Measurements from ENCODE around the gene RNF148.
"Not testable (repeated sequence)": the region's sequence is repeated elsewhere in the genome, so short reads cannot be mapped to it uniquely, and the experiment has no call there.

The RNF148 gene

DNA sequence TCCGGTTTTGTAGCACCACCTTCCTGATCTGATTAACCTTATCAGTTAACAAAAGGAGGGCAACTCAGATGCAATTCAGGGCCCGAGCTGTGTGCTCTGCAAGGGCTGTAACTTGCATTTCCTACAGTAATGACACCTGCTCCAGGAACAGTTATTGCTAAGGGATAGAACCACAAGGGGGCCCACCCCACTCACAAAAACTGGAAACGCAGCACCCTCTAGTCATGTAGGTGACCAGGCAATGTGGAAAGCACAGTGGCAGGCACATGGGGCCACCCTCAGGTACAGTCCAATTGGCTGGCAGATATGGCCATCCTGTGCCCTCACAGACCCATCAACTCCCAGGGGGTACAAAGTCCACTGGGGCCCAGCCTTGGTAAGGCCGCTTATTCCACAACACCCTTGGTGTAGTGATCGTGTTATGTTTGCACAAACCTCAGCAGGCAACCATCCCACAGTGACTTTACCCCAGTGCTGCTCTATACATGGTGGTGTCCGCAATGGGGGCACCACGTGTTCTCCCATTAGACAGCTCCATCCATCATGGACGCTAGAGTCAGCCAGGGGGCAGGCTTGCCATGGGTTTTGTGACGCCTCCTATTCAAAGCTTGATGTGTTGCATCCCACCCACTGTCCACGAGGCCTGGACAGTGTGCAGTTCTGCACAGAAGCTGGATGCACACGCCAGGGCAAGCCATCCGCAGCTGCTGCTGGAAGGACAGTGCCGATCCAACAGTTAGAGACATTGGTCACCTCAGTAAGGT lies 13.2 kb downstream of the RNF148 start:
- no peak for DNase-seq

DNA sequence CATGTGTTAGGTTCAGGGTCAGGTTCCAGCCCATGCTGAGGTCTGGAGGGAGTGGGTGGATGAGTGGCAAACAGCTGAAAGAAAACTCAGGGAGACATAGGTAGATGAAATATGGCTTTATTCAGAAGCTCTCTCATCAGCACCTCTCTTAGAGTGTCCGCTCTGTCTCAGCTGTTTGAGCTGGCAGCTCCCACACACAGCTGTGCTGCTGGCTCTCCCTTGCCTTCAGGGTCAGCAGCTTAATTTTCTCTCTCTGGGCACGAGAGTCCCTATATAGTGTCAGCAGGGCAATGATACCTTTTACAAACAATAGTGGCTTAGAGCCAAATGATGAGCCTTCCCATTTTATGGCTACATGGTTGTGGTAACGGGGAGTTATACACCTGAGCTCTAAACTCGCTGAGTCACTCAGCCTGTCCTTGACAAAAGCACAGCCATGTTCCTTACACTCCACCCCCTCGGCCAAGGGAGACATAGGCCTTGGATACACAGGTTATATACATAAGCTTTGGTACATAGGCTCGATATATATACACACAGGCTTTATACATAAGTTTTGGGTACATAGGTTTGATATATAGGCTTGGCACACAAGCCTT lies 14.2 kb downstream of the RNF148 start:
- no peak for DNase-seq

DNA sequence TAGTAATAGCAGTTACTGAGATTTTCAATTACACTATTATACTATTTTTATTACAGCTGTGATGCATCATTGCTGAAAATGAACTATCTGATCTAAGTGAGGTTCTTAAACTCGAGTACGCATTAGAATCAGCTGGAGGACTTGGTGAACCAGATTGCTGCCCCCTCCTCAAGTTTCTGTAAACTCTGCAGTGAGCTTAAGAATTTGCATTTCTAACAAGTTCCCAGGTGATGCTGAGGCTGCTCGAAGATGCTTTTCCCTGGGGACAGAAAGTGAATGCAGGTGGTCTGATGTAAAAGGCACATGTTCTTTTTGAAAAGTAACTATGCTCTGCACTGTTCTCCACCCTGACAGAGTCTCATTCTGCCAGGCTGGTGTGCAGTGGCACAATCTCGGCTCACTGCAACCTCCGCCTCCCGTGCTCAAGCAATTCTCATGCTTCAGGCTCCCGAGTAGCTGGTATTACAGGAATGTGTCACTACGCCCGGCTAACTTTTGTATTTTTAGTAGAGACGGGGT lies 16.3 kb downstream of the RNF148 start:
- no peak for DNase-seq

DNA sequence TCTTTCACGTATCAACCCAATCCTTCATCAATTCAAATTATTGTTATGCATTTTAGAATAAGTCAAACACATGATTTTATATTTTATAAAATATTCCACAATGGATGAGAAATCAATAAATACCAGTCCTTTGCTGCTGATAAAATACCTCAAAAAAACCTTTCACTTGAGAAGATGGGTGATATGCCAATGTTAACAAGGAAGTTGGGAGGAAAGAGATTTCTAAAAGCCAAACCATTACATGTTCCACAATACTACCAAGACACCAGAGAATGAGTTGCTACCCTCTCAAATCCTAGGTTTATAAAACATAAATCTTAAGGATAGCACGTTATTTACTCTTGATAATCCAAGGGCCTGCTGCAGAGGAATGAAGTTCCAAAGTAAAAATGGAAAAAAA lies 18.2 kb downstream of the RNF148 start:
- no peak for DNase-seq

DNA sequence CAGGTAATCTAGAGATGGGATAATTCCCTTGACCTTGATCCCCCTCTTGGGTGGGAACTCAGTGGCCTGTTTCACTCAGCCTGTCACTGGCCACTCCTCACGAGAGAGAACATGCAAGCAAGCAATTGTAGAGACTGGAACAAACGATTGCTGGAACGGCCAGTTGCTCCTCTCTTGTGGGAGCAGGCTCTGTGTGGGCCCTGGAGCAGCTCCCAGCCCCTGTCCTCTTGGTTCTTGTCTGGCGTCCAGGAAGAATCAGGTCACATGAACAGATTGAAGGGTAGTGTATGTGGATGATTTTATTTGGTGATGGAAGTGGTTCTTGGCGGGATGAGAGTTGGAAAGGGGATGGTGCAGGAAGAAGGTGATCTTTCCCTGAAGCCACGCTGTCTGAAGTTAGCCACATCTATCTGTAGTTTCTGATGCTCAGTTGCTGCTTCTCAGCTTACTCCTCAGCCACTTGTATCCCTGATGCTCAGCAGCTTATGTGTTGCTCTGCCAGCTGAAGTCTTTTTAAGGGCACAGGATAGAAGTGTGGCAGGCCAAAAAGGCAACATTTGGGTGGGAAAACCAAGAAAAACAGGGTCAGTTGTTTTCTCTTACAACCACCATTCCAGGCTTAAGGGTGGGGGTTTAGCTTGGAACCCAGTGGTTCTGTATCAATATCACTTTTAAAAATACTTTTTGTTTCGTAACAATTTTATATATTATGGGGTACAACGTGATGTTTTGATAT lies 19.7 kb downstream of the RNF148 start:
- DNase-seq: no peak

DNA sequence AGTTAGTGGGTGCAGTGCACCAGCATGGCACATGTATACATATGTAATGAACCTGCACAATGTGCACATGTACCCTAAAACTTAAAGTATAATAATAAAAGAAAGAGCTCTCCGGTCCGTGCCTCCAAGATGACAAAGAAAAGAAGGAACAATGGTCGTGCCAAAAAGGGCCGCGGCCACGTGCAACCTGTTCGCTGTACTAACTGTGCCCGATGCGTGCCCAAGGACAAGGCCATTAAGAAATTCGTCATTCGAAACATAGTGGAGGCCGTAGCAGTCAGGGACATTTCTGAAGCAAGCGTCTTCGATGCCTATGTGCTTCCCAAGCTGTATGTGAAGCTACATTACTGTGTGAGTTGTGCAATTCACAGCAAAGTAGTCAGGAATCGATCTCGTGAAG lies 21.5 kb downstream of the RNF148 start:
- not testable (repeated sequence) for DNase-seq

DNA sequence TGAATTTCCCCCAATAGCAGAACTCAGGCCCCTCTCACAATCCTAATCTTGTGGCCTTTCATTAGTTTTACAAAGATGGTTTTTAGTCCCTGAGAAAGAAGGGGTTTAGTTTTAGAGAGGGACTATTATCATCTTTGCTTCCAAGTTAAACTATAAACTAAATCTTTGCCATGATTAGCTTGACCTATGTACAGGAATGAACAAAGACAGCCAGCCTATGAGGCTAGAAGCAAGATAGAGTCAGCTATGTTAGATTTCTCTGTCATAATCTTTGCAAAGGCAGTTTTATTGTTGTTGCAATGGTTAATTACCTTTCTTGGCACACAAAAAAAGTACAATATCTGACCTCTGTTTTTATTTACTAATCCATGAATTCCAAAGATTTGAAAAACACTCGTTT lies 22.9 kb downstream of the RNF148 start:
- no peak for DNase-seq

DNA sequence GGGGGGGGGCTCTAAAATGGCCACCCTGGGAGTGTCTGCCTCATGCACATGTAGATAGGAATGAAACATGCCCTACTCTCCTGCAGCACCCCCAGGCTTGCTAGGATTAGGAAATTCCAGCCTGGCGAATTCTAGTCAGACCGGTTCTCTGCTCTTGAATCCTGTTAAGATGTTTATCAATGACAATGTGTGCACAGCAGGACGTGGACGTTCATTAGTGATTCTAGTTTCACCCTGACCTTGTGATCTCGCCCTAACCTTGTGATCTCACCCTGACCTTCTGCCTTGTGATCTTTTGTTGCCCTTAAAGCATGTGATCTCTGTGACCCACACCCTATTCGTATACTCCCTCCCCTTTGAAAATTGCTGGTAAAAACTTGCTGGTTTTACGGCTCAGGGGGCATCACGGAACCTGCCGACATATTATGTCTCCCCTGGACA lies 23.4 kb downstream of the RNF148 start:
- DNase-seq: not testable (repeated sequence)

DNA sequence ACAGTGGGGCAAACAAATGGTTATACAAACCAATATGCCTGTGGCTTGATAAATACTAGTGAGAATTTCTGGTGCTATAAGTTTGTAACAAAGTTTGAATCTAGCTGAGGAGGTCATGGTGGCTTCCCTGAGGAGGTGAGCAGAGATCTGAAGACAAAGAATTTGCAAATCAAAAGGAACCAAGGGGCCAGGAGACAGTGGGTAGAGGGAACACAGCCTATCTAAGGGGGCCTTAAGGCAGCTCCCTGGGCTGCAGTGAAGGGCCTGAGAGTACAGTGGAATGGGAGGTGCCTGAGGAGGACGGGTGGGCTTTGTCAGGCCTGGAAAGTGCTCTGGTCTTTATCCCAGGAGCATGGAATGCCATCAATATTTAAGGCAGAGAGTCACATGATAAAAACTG lies 25.6 kb downstream of the RNF148 start:
- no peak for DNase-seq

DNA sequence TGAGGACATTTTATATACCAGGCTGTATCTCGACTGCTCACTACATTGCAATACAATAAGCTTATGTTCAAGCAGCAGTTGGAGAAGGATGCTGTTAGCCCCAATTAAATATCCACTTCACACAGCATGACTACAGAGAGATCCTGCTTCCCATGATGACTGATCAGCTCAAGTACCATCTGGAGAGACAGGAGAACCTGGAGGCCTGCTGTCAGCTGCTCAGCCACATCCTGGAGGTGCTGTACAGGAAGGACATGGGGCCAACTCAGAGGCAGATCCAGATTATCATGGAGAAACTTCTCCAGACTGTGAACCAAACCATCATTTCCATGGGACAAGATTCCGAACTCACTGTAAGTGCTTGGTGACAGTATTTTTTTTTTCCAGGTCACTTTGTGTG lies 26.3 kb downstream of the RNF148 start:
- no peak for DNase-seq

DNA sequence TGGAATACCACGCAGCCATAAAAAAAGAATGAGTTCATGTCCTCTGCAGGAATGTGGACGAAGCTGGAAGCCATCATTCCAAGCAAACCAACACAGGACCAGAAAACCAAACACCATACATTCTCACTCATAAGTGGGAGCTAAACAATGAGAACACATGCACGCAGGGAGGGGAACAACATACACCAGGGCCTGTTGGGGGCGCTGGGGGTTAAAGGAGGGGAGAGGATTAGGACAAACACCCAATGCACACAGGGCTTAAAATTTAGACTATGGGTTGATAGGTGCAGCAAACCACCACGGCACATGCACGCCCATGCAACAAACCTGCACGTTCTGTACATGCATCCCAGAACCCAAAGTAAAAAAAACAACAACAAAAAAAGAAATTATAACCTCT lies 27.1 kb downstream of the RNF148 start:
- DNase-seq: no peak

DNA sequence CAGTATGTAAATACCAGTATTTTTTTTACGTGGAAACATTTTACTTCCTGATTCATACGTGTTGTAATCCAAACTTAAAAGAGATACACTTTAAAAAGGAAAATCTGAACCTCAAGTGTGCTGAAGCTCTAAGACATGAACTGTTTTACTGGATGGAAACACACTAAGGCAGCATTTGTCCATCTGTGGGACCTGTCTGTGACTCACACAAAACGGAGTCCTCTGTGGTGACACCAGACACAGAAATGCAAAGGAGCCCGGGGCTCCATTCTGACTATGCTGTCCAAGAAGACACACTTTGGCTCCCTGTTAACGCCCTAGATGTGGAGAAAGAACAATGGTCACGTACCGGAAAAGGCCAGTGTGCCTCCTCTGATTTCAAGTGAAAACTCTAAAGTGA lies 27.7 kb downstream of the RNF148 start:
- DNase-seq: no peak

DNA sequence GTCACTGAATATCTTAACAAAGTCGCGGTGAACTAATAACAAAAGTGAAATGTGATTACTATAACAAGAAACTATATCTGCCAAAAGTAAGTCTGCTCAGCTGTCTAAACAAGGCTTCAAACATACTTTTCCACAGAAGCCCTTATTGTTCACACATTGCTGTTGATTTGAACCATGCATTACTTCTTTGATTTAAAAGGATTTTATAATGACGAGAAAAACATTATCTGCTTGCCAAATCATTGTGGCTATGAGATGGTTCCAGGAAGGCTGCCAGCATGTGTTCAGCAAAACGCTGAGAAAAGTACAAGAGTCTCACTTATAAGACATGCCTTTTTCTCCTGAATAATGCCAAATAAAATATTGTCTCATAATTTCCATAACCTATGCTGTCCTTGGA lies 28.2 kb downstream of the RNF148 start:
- no peak for DNase-seq

DNA sequence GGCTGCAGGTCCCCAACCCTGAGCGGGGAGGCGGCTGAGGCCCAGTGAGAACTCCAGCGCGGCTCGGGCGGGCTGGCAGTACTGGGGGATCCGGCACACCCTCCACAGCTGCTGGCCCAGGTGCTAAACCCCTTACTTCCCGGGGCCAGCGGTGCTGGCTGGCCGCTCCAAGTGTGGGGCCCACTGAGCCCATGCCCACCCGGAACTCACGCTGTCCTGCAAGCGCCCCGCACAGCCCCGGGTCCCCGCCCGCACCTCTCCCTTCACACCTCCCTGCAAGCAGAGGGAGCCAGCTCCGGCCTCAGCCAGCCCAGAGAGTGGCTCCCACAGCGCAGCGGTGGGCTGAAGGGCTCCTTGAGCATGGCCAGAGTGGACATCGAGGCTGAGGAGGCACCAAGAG lies 28.8 kb downstream of the RNF148 start:
- DNase-seq: no peak

DNA sequence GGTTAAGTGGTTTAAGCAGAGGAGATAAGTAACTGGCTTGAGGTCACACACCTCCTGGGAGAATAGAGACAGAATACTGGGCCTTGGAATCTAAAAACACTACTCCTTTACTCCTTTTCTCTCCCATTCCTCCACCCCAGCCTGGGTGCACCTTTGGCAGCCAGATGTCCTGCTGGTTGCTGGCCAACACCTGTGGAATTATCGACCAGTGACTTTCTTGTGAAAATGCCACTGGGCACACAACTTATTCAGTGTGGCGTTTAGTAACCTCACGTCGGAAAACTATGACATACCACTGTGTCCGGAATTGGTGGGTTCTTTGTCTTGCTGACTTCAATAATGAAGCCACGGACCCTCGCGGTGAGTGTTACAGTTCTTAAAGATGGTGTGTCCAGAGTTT lies 30.2 kb downstream of the RNF148 start:
- no peak for DNase-seq

DNA sequence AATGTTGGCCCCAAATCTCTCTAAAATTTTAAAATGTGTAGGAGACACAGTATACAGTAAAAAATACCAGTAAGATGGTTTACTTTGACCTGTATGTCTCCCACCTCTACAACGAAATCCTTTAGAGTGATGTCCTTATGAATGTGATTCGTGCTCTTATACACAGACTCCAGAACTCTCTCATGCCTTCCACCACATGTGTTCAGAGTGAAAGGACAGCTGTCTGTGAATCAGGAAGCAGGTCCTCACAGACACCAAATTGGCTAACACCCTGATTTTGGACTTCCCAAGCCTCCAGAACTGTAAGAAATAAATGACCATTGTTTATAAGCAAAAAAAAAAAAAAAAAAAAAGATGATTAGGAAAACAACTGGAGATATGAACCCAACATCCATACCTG lies 39.0 kb downstream of the RNF148 start:
- no peak for DNase-seq

DNA sequence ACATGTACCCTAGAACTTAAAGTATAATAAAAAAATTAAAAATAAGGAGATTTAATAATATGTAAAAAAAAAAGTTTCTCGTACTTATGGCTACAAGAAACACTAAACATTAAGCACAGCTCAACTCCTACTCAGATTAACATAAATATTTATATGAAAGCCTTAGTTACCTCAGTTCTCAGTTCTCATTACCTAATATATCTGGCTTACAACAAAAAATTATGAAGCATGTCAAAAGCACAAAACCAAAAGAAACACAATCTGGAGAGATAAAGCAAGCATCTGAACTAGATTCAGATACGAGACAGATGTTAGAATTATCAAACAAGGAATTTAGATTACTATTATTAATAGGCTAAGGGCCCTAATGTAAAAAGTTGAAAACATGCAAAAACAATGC lies 43.9 kb downstream of the RNF148 start:
- no peak for DNase-seq

DNA sequence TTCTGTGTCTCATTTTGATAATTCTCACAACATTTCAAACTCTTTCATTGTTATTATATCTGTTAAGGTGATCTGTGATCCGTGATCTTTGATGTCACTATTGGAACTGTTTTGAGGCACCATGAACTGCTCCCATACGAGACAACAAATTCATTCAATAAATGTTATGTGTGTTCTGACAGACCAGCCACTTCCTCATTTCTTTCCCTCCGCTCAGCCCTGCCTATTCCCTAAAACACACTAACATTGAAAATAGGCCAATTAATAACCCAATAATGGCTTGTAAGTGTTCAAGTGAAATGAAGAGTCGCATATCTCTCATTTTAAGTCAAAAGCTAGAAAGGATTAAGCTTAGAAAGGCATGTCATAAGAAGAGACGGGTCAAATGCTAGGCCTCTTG lies 49.0 kb downstream of the RNF148 start:
- no peak for DNase-seq

DNA sequence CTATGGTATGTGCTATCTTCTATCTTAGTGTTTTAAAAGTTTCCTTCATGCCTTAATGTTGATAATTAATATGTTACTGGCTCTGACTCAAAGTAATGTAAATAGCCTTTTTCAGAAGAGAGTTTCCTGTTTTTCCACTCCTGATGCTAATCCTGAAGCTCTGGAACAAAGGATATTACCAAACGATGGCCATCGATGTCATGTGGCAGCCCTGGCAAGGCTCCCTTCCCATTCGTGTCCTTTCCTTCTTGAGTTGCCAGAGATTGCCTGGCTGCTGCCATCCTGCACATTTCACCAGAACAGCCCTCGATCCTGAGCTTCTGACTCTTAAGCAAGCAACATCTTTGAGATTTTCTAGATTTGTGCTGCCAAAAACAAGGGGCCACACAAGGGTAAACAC lies 49.8 kb downstream of the RNF148 start:
- DNase-seq: no peak
